HepG2 (cell line): Measurements from ENCODE around the gene DENND10. TPM values are rescaled to one million over a fixed set of nuclear protein-coding genes. Genes with fewer than 3 reads are reported as not detected.

ENCODE experiments used
- ERF ChIP-seq: IDR thresholded peaks from 2 replicates; pipeline ENCODE4 v1.6.1; 2018; ENCODE audit warnings: missing biosample characterization, missing genetic modification reagents
- KDM1A ChIP-seq: IDR thresholded peaks from 2 replicates; pipeline ENCODE4 v1.6.1; 2016; ENCODE audit warnings: missing compliant biosample characterization
- KLF11 ChIP-seq: IDR thresholded peaks from 2 replicates; pipeline ENCODE4 v1.6.1; 2016; ENCODE audit warnings: missing compliant biosample characterization
- MIXL1 ChIP-seq: IDR thresholded peaks from 2 replicates; pipeline ENCODE4 v1.6.1; 2016
- REXO4 ChIP-seq: sonication (generic); formaldehyde crosslinking; IDR thresholded peaks from 2 replicates; pipeline ENCODE4 v1.8.0; 2022; ENCODE audit warnings: missing genetic modification reagents, mild to moderate bottlenecking, borderline replicate concordance
- ZMAT3 ChIP-seq: sonication (generic); formaldehyde crosslinking; conservative IDR thresholded peaks from 2 replicates; pipeline ENCODE4 v1.7.0; 2021; ENCODE audit warnings: missing genetic modification reagents
- ZNF44 ChIP-seq: sonication (generic); formaldehyde crosslinking; IDR thresholded peaks from 2 replicates; pipeline ENCODE4 v1.5.1; 2020; ENCODE audit warnings: mild to moderate bottlenecking, missing genetic modification reagents
- ZNF530 ChIP-seq: sonication (generic); formaldehyde crosslinking; IDR thresholded peaks from 2 replicates; pipeline ENCODE4 v1.5.0; 2020; ENCODE audit warnings: low read depth, mild to moderate bottlenecking, missing genetic modification reagents
- polyA plus RNA-seq, 8 experiments: library from polyadenylated mRNA; depleted of rRNA in 3 of 8; stranded (reverse) in 7 of 8; unstranded in 1 of 8; fragments of >200 nt; fragmentation: Illumina TruSeq in 4 of 8; extraction: Trizol in 4 of 8; gene quantifications; 2 replicates each; pipeline versions ENCODE4 v1.2.1 to v1.2.3, GENCODE V29; 2011 to 2016; ENCODE audit warnings: low read depth in 4 of 8, missing spikeins in 1 of 8, mixed read lengths in 1 of 8; ENCODE audit not compliant: insufficient read depth in 1 of 8
- total RNA-seq, 5 experiments: library from RNA; depleted of rRNA; stranded (reverse); fragments of >200 nt; fragmentation: Illumina TruSeq; extraction: Trizol; gene quantifications; 2 replicates each; pipeline ENCODE4 v1.2.3, GENCODE V29; 2016; ENCODE audit warnings: low read depth in 1 of 5
- TF ChIP-seq, protein P1 (sequence below): sonication (generic); formaldehyde crosslinking; IDR thresholded peaks from 2 replicates; pipeline ENCODE4 v1.4.0; 2020; ENCODE audit warnings: missing genetic modification reagents
- TF ChIP-seq, protein P2 (sequence below): sonication (generic); formaldehyde crosslinking; IDR thresholded peaks from 2 replicates; pipeline ENCODE4 v1.4.0; 2020; ENCODE audit warnings: missing genetic modification reagents, borderline replicate concordance
- TF ChIP-seq, protein P3 (sequence below): sonication (generic); formaldehyde crosslinking; IDR thresholded peaks from 2 replicates; pipeline ENCODE4 v1.9.0; 2021; ENCODE audit warnings: missing genetic modification reagents, mild to moderate bottlenecking, borderline replicate concordance
- TF ChIP-seq, protein P4 (sequence below): sonication (generic); formaldehyde crosslinking; conservative IDR thresholded peaks from 2 replicates; pipeline ENCODE4 v1.4.0; 2020; ENCODE audit warnings: missing genetic modification reagents
- TF ChIP-seq, protein P5 (sequence below): sonication (generic); formaldehyde crosslinking; IDR thresholded peaks from 2 replicates; pipeline ENCODE4 v1.4.0; 2020; ENCODE audit warnings: missing genetic modification reagents

The DENND10 gene
- total and polyA plus RNA-seq, 2 of the 13 experiments (the other 11 are each of a cell fraction or from before 2014, with no cell fraction given) = 43.7 to 78.8 TPM

DNA sequence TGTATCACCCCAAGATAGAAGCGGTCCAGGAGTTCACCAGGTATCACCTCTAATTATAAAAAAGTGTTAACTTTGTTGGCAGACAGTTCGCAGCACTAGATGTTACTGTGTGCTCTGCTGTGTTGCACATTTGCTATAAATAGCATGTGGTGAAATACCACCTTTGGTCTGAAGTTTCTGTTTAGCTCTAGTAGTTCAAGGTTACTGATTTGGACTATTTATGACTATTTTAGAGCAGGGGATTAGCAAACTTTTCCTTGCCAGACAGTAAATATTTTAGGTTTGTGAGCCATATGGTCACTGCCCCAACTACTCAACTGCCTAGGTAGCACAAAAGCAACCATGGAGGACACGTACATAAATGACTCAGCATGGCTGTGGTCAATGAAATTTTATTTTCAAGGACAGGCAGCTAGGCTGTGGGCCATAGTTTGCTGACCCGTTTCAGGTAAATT lies 16.5 kb downstream of the DENND10 start (continued):
- TF ChIP-seq, protein P1, sequence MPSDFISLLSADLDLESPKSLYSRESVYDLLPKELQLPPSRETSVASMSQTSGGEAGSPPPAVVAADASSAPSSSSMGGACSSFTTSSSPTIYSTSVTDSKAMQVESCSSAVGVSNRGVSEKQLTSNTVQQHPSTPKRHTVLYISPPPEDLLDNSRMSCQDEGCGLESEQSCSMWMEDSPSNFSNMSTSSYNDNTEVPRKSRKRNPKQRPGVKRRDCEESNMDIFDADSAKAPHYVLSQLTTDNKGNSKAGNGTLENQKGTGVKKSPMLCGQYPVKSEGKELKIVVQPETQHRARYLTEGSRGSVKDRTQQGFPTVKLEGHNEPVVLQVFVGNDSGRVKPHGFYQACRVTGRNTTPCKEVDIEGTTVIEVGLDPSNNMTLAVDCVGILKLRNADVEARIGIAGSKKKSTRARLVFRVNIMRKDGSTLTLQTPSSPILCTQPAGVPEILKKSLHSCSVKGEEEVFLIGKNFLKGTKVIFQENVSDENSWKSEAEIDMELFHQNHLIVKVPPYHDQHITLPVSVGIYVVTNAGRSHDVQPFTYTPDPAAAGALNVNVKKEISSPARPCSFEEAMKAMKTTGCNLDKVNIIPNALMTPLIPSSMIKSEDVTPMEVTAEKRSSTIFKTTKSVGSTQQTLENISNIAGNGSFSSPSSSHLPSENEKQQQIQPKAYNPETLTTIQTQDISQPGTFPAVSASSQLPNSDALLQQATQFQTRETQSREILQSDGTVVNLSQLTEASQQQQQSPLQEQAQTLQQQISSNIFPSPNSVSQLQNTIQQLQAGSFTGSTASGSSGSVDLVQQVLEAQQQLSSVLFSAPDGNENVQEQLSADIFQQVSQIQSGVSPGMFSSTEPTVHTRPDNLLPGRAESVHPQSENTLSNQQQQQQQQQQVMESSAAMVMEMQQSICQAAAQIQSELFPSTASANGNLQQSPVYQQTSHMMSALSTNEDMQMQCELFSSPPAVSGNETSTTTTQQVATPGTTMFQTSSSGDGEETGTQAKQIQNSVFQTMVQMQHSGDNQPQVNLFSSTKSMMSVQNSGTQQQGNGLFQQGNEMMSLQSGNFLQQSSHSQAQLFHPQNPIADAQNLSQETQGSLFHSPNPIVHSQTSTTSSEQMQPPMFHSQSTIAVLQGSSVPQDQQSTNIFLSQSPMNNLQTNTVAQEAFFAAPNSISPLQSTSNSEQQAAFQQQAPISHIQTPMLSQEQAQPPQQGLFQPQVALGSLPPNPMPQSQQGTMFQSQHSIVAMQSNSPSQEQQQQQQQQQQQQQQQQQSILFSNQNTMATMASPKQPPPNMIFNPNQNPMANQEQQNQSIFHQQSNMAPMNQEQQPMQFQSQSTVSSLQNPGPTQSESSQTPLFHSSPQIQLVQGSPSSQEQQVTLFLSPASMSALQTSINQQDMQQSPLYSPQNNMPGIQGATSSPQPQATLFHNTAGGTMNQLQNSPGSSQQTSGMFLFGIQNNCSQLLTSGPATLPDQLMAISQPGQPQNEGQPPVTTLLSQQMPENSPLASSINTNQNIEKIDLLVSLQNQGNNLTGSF = no peak
- TF ChIP-seq, protein P2, sequence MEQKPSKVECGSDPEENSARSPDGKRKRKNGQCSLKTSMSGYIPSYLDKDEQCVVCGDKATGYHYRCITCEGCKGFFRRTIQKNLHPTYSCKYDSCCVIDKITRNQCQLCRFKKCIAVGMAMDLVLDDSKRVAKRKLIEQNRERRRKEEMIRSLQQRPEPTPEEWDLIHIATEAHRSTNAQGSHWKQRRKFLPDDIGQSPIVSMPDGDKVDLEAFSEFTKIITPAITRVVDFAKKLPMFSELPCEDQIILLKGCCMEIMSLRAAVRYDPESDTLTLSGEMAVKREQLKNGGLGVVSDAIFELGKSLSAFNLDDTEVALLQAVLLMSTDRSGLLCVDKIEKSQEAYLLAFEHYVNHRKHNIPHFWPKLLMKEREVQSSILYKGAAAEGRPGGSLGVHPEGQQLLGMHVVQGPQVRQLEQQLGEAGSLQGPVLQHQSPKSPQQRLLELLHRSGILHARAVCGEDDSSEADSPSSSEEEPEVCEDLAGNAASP (CRISPR knock-in tag) = peak; percentile 93
- TF ChIP-seq, protein P3, sequence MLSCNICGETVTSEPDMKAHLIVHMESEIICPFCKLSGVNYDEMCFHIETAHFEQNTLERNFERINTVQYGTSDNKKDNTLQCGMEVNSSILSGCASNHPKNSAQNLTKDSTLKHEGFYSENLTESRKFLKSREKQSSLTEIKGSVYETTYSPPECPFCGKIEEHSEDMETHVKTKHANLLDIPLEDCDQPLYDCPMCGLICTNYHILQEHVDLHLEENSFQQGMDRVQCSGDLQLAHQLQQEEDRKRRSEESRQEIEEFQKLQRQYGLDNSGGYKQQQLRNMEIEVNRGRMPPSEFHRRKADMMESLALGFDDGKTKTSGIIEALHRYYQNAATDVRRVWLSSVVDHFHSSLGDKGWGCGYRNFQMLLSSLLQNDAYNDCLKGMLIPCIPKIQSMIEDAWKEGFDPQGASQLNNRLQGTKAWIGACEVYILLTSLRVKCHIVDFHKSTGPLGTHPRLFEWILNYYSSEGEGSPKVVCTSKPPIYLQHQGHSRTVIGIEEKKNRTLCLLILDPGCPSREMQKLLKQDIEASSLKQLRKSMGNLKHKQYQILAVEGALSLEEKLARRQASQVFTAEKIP (CRISPR knock-in tag) = no peak
- no peak for TF ChIP-seq REXO4 (CRISPR knock-in tag)
- TF ChIP-seq ZMAT3 (CRISPR knock-in tag) = no peak
- TF ChIP-seq, protein P4, sequence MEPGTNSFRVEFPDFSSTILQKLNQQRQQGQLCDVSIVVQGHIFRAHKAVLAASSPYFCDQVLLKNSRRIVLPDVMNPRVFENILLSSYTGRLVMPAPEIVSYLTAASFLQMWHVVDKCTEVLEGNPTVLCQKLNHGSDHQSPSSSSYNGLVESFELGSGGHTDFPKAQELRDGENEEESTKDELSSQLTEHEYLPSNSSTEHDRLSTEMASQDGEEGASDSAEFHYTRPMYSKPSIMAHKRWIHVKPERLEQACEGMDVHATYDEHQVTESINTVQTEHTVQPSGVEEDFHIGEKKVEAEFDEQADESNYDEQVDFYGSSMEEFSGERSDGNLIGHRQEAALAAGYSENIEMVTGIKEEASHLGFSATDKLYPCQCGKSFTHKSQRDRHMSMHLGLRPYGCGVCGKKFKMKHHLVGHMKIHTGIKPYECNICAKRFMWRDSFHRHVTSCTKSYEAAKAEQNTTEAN (CRISPR knock-in tag) = peak; percentile 95
- TF ChIP-seq, protein P5, sequence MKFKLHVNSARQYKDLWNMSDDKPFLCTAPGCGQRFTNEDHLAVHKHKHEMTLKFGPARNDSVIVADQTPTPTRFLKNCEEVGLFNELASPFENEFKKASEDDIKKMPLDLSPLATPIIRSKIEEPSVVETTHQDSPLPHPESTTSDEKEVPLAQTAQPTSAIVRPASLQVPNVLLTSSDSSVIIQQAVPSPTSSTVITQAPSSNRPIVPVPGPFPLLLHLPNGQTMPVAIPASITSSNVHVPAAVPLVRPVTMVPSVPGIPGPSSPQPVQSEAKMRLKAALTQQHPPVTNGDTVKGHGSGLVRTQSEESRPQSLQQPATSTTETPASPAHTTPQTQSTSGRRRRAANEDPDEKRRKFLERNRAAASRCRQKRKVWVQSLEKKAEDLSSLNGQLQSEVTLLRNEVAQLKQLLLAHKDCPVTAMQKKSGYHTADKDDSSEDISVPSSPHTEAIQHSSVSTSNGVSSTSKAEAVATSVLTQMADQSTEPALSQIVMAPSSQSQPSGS (CRISPR knock-in tag) = peak; percentile 84
- TF ChIP-seq KLF11 (CRISPR knock-in tag) = no peak
- TF ChIP-seq MIXL1 = peak; percentile 93
- TF ChIP-seq ERF (CRISPR knock-in tag) = peak; percentile 93
- TF ChIP-seq ZNF530 (CRISPR knock-in tag) = no peak
- no peak; the same call in 1 of the 2 replicates for TF ChIP-seq KDM1A (CRISPR knock-in tag)
- no peak for TF ChIP-seq ZNF44
